Esophagus muscularis mucosa (tissue), 3 donors: ENCODE results near the gene C1orf116.

ENCODE experiments used
- POLR2A ChIP-seq: fragments of 450-650 bp; IDR thresholded peaks from one replicate; pipeline ENCODE4 v1.6.1; 2017; ENCODE audit warnings: antibody characterized with exemption, moderate library complexity, mild to moderate bottlenecking, low read depth
- POLR2AphosphoS5 ChIP-seq, 2 donors: sonication (generic); formaldehyde crosslinking; IDR thresholded peaks; one replicate each; pipeline ENCODE4 v1.6.1; 2017; ENCODE audit warnings: antibody characterized with exemption in 2 of 2
- TF ChIP-seq, protein P1 (sequence below), 3 experiments: fragments of 200-600 bp in 2 of 3; fragments of 450-650 bp in 1 of 3; sonication (generic) in 2 of 3; IDR thresholded peaks; one replicate each; pipeline ENCODE4 v1.5.1; 2017 to 2019; ENCODE audit warnings: antibody characterized with exemption in 3 of 3, mild to moderate bottlenecking in 2 of 3, moderate library complexity in 1 of 3

GRCh38 chr1:207019661-207020060 is 12.9 kb downstream of the C1orf116 start:
- no peak for TF ChIP-seq POLR2A
- TF ChIP-seq, protein P1, sequence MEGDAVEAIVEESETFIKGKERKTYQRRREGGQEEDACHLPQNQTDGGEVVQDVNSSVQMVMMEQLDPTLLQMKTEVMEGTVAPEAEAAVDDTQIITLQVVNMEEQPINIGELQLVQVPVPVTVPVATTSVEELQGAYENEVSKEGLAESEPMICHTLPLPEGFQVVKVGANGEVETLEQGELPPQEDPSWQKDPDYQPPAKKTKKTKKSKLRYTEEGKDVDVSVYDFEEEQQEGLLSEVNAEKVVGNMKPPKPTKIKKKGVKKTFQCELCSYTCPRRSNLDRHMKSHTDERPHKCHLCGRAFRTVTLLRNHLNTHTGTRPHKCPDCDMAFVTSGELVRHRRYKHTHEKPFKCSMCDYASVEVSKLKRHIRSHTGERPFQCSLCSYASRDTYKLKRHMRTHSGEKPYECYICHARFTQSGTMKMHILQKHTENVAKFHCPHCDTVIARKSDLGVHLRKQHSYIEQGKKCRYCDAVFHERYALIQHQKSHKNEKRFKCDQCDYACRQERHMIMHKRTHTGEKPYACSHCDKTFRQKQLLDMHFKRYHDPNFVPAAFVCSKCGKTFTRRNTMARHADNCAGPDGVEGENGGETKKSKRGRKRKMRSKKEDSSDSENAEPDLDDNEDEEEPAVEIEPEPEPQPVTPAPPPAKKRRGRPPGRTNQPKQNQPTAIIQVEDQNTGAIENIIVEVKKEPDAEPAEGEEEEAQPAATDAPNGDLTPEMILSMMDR (IDR thresholded peaks at IDR 0.05) = no peak
- TF ChIP-seq POLR2AphosphoS5 (IDR thresholded peaks at IDR 0.05) = no peak
